Sigmoid colon (tissue), 7 donors: ENCODE data around the gene SASS6. TPM values are rescaled to one million over a fixed set of nuclear protein-coding genes. Genes with fewer than 3 reads are reported as not detected.

Source experiments
- DNase-seq: peaks from one replicate; pipeline ENCODE4 v3.0.0-alpha.2; 2019
- H3K27ac ChIP-seq, 4 donors: fragments of 200-600 bp; sonication (generic); one replicate each; pipeline ENCODE4 v1.5.1; 2016 to 2019; ENCODE audit warnings: mild to moderate bottlenecking in 1 of 4
- H3K27me3 ChIP-seq, 3 donors: fragments of 200-600 bp; sonication (generic); one replicate each; pipeline ENCODE4 v1.5.1; 2019; ENCODE audit warnings: mild to moderate bottlenecking in 1 of 3
- H3K36me3 ChIP-seq, 4 donors: fragments of 200-600 bp; sonication (generic); one replicate each; pipeline ENCODE4 v1.5.1; 2016 to 2019
- H3K4me1 ChIP-seq, 4 donors: fragments of 200-600 bp; sonication (generic); one replicate each; pipeline ENCODE4 v1.5.1; 2017 to 2019
- H3K4me3 ChIP-seq, 4 donors: fragments of 200-600 bp; sonication (generic); one replicate each; pipeline ENCODE4 v1.5.1; 2017 to 2019; ENCODE audit warnings: mild to moderate bottlenecking in 2 of 4, moderate library complexity in 1 of 4
- H3K9me3 ChIP-seq, 4 donors: fragments of 200-600 bp in 3 of 4; sonication (generic) in 3 of 4; one replicate each; pipeline versions ENCODE4 v1.5.1 to v1.6.1; 2013 to 2019
- CTCF ChIP-seq, 4 experiments: fragments of 450-650 bp in 3 of 4; fragments of 200-600 bp in 1 of 4; IDR thresholded peaks; one replicate each; pipeline ENCODE4 v1.5.1; 2016 to 2019; ENCODE audit warnings: antibody characterized with exemption in 4 of 4, mild to moderate bottlenecking in 3 of 4, moderate library complexity in 2 of 4
- EP300 ChIP-seq, 4 donors: sonication (generic); formaldehyde crosslinking; IDR thresholded peaks; one replicate each; pipeline ENCODE4 v1.6.1; 2017; ENCODE audit warnings: antibody characterized with exemption in 4 of 4
- POLR2A ChIP-seq, 2 donors: fragments of 450-650 bp; IDR thresholded peaks; one replicate each; pipeline ENCODE4 v1.6.1; 2016; ENCODE audit warnings: antibody characterized with exemption in 2 of 2, mild to moderate bottlenecking in 2 of 2, moderate library complexity in 2 of 2
- POLR2AphosphoS5 ChIP-seq, 4 donors: sonication (generic); formaldehyde crosslinking; IDR thresholded peaks; one replicate each; pipeline ENCODE4 v1.6.1; 2017; ENCODE audit warnings: antibody characterized with exemption in 4 of 4
- WGBS, 2 donors: extraction: QIAGEN DNeasy Blood & Tissue Kit; methylation state at CpG; one replicate each; pipeline ENCODE4 v1.1.7; 2013; 5-methylcytosine and 5-hydroxymethylcytosine counted together
- intact Hi-C: fragments of 100-400 bp; cut with DNase I; formaldehyde crosslinking; loops from one replicate; pipeline ENCODE4 v1.15.1; 2023
- polyA plus RNA-seq, 3 donors: library from polyadenylated mRNA; stranded (reverse); fragments of 200-250 nt; gene quantifications; one replicate each; pipeline ENCODE4 v1.2.3, GENCODE V29; 2013
- total RNA-seq, 4 donors: library from RNA; depleted of rRNA; stranded (reverse); fragments of >200 nt; gene quantifications; one replicate each; pipeline ENCODE4 v1.1.0, GENCODE V29; 2016
- donor health status: healthy with polysubstance abuse.
- donor health status: Bipolar disorder and iron deficiency.
- donor health status: healthy.

The SASS6 gene
- total and polyA plus RNA-seq, 7 donors, result 0.92 to 7.1 (median 2.7) TPM

DNA sequence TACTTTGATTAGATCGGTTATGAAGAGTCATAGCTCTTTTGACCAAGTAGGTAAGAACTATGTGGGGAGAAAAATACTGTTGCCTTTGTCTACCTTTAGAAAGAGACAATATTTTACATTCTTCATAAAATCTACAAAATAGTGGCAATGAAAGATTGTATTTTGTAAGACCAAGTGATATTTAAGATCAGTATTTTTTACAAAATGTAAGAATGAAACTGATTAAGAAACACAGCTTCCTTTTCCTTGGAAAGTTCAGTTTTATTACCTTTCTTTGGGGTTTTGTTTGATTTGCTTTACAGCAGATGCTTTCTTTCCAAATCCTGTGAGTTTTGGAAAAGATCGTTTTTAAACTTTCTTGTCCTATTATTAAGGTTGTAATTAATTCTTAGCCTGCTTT, 93.1 kb downstream of the SASS6 start:
- Histone ChIP-seq H3K36me3 (no peaks in the 10 kb centered on the region), H3K27ac (peak overlapping the region; percentile 96 to 99 (median 98)), H3K9me3 (no peaks in the 10 kb centered on the region), H3K27me3 (no peaks in the 10 kb centered on the region), H3K4me1 (peaks cover 0 to 52% (median 43%) of the 10 kb centered on the region in 4 donors), H3K4me3 (peak overlapping the region in 3 of 4 donors; percentile 76 to 91 (median 76))
- no peak for DNase-seq
- 4 to 22% methylated on average over 2 of the region's 2 CpGs for WGBS, 2 donors
- intact Hi-C loops, result loop anchor here (2.0 to 5.0 kb wide), 5 partner anchors 93 to 858 kb away; partner anchors contain the start of genes CDC14A, DBT, SASS6 and SLC30A7
- TF ChIP-seq POLR2AphosphoS5 (IDR thresholded peaks at IDR 0.05) (no peak), CTCF (IDR thresholded peaks at IDR 0.05) (no peak), EP300 (IDR thresholded peaks at IDR 0.05) (no peak), POLR2A (IDR thresholded peaks at IDR 0.05) (no peak)

DNA sequence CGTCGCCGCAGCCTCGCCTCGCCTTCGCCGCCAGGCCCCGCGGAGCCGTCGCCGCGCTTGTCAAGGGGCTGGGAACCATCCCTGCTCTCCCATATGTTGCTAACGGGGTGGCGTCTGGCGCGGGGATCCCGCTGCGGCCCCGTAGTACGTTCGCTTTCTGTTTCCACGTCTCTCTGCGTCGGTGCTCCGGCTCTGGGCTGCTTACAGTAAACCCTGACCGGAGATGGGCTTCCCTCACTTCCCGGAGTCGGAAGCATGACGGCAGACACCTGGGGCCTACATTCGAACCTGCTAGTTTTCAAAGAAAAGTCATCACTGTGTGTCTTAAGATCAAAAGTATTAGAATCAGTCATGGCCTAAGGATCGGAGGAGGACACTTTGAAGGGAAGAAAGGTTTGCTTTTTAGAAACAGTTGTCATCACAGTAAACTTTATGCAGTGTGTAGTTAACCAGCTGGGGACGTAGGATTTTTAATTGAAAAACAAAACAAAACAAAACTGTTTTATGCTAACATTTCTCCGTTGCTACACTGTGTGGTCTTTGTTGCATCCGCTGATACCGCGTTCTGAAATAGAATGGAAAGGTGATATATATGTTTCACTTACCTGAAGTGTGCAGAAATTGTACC, 94.0 kb downstream of the SASS6 start:
- no peaks in the 10 kb centered on the region for H3K36me3 ChIP-seq
- TF ChIP-seq CTCF (IDR thresholded peaks at IDR 0.05) (no peak), EP300 (IDR thresholded peaks at IDR 0.05) (peak in 1 of 4 donors; percentile 24), POLR2AphosphoS5 (IDR thresholded peaks at IDR 0.05) (peak; percentile 14 to 69 (median 53))
- H3K27ac ChIP-seq, result peak overlapping the region; percentile 96 to 99 (median 98)
- H3K4me3 ChIP-seq, result peak overlapping the region; percentile 76 to 91 (median 82)
- H3K4me1 ChIP-seq, result peaks cover 0 to 51% (median 43%) of the 10 kb centered on the region in 4 donors
- peak; percentile 82 for DNase-seq
- WGBS, 2 donors, result 0 to 1% methylated on average over 37 of the region's 37 CpGs
- intact Hi-C loops, result loop anchor here (2.0 to 5.0 kb wide), 5 partner anchors 94 to 859 kb away; partner anchors contain the start of genes CDC14A, DBT, SASS6 and SLC30A7
- no peaks in the 10 kb centered on the region for H3K9me3 ChIP-seq
- H3K27me3 ChIP-seq, result no peaks in the 10 kb centered on the region

DNA sequence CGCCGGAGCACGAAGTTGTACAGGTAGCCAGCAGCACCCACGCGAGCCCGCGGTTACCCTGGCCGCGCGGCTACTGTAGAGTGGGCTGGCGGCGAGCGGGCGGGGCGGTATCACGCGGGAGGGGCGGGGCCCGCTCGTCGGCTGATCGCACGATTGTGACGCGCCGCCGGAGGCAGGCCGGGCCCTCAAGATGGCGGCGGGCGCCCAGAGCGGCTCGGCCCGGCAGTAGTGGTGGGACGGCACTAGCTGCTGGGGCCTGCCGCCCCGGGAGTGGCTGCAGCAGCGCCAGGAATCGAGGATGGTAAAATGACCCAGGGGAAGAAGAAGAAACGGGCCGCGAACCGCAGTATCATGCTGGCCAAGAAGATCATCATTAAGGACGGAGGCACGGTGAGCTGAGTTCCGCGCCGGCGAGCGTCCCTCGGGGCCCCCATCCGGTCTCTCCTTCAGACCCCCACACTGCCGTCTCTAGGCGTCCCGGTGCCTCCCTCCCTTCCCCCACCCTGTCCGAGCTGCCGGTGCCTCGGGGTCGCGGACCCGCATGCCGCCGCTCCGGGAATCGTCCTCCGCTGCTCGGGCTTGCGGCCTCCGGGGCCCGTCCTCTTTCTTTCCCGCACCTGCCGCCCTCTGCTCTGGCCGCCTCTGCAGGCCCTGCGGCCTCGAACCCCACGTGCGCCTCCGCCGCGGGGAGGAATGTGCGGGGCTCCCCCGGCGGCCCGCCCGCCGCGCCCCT, 94.6 kb downstream of the SASS6 start:
- Histone ChIP-seq H3K9me3 (no peaks in the 10 kb centered on the region), H3K36me3 (no peaks in the 10 kb centered on the region), H3K27ac (peak overlapping the region; percentile 96 to 99 (median 98)), H3K4me1 (peaks cover 0 to 44% (median 43%) of the 10 kb centered on the region in 4 donors), H3K4me3 (peak overlapping the region; percentile 76 to 91 (median 82)), H3K27me3 (no peaks in the 10 kb centered on the region)
- 0% methylated on average over 87 of the region's 87 CpGs for WGBS, 2 donors
- TF ChIP-seq CTCF (IDR thresholded peaks at IDR 0.05) (no peak), POLR2AphosphoS5 (IDR thresholded peaks at IDR 0.05) (peak; percentile 92 to 97 (median 96)), EP300 (IDR thresholded peaks at IDR 0.05) (peak in 1 of 4 donors; percentile 4), POLR2A (IDR thresholded peaks at IDR 0.05) (peak; percentile 87 to 90)
- intact Hi-C loops, result loop anchor here (2.0 to 5.0 kb wide), 5 partner anchors 95 to 859 kb away; partner anchors contain the start of genes CDC14A, DBT, SASS6 and SLC30A7
- DNase-seq, result peak; percentile 94

- peaks cover 0 to 42% (median 40%) of the 10 kb centered on the region in 4 donors for H3K4me1 ChIP-seq
- no peak for DNase-seq
- intact Hi-C loops, result loop anchor here (5.0 kb wide), 4 partner anchors 210 to 860 kb away; partner anchors contain the start of genes CDC14A, DBT and SLC30A7
- 0% methylated on average over 8 of the region's 8 CpGs for WGBS, 2 donors
- no peaks in the 10 kb centered on the region for H3K27me3 ChIP-seq
- H3K27ac ChIP-seq, result peak overlapping the region; percentile 96 to 99 (median 98)
- no peaks in the 10 kb centered on the region for H3K36me3 ChIP-seq
- H3K4me3 ChIP-seq, result peak overlapping the region; percentile 76 to 91 (median 82)
- TF ChIP-seq CTCF (IDR thresholded peaks at IDR 0.05) (no peak), POLR2A (IDR thresholded peaks at IDR 0.05) (no peak), EP300 (IDR thresholded peaks at IDR 0.05) (no peak), POLR2AphosphoS5 (IDR thresholded peaks at IDR 0.05) (no peak)
- no peaks in the 10 kb centered on the region for H3K9me3 ChIP-seq
These were observed 95.1 kb downstream of the SASS6 start for GRCh38 chr1:100037656-100037926.
